ENCODE results near the gene SMTN. TPM values are rescaled to one million over a fixed set of nuclear protein-coding genes. Genes with fewer than 3 reads are reported as not detected.
"Not testable (repeated sequence)": the region's sequence is repeated elsewhere in the genome, so short reads cannot be mapped to it uniquely, and the experiment has no call there.

The SMTN gene
- polyA plus RNA-seq, 1 experiment, result 45.7 TPM

GRCh38 chr22:31062566-31063230 lies 18.4 kb upstream of the SMTN start:
- H3K27me3 ChIP-seq (ENCODE audit: control insufficient read depth, insufficient read depth, low read length), result no peaks in the 10 kb centered on the region
- no peak overlapping the region for H3K4me3 ChIP-seq (ENCODE audit: low read depth, low read length)
- TF ChIP-seq CTCF (IDR thresholded peaks at IDR 0.05; ENCODE audit: insufficient read depth, low read depth, low read length), result no peak
- CTCF ChIA-PET, result interaction anchor here (0.9 to 1.4 kb wide), 2 partner anchors 16 to 21 kb away, joined by 3 to 4 read pairs; no protein-coding TSS in a partner anchor
- DNase-seq (ENCODE audit: low read depth), result no peak
- H3K36me3 ChIP-seq (ENCODE audit: control insufficient read depth, insufficient read depth, low read length), result no peaks in the 10 kb centered on the region
- POLR2A ChIA-PET, result no interaction called here

- Histone ChIP-seq H3K4me3 (ENCODE audit: low read depth, low read length) (no peak overlapping the region), H3K36me3 (ENCODE audit: control insufficient read depth, insufficient read depth, low read length) (no peaks in the 10 kb centered on the region), H3K27me3 (ENCODE audit: control insufficient read depth, insufficient read depth, low read length) (no peaks in the 10 kb centered on the region)
- ChIA-PET POLR2A (interaction anchor here (0.6 kb wide), 1 partner anchor 90 kb away, joined by 6 read pairs; no protein-coding TSS in a partner anchor), CTCF (interaction anchor here (0.6 to 1.2 kb wide), 6 partner anchors 8 to 166 kb away, joined by 3 read pairs; no protein-coding TSS in a partner anchor)
- DNase-seq (ENCODE audit: low read depth), result no peak
- TF ChIP-seq CTCF (IDR thresholded peaks at IDR 0.05; ENCODE audit: insufficient read depth, low read depth, low read length), result no peak
Observed at GRCh38 chr22:31064369-31064768, 16.7 kb upstream of the SMTN start.

GRCh38 chr22:31068970-31069369 lies 12.1 kb upstream of the SMTN start:
- CTCF ChIA-PET, result interaction anchor here (0.7 kb wide), 1 partner anchor 191 kb away, joined by 3 read pairs; no protein-coding TSS in a partner anchor
- DNase-seq (ENCODE audit: low read depth), result no peak
- H3K4me3 ChIP-seq (ENCODE audit: low read depth, low read length), result no peak overlapping the region
- no peak for TF ChIP-seq CTCF (IDR thresholded peaks at IDR 0.05; ENCODE audit: insufficient read depth, low read depth, low read length)
- H3K27me3 ChIP-seq (ENCODE audit: control insufficient read depth, insufficient read depth, low read length), result no peaks in the 10 kb centered on the region
- POLR2A ChIA-PET, result no interaction called here
- H3K36me3 ChIP-seq (ENCODE audit: control insufficient read depth, insufficient read depth, low read length), result no peaks in the 10 kb centered on the region

GRCh38 chr22:31069691-31070314 lies 11.3 kb upstream of the SMTN start:
- H3K4me3 ChIP-seq (ENCODE audit: low read depth, low read length); CTCF ChIA-PET; DNase-seq (ENCODE audit: low read depth); H3K36me3 ChIP-seq (ENCODE audit: control insufficient read depth, insufficient read depth, low read length); H3K27me3 ChIP-seq (ENCODE audit: control insufficient read depth, insufficient read depth, low read length); POLR2A ChIA-PET: not testable (repeated sequence)

- DNase-seq (ENCODE audit: low read depth); POLR2A ChIA-PET: not testable (repeated sequence)
- CTCF ChIA-PET, result interaction anchor here (1.7 kb wide), 1 partner anchor 10 kb away, joined by 4 read pairs; no protein-coding TSS in a partner anchor
Observed at GRCh38 chr22:31073125-31073524, 8.0 kb upstream of the SMTN start.

GRCh38 chr22:31073545-31074145 lies 7.5 kb upstream of the SMTN start:
- DNase-seq (ENCODE audit: low read depth); H3K27me3 ChIP-seq (ENCODE audit: control insufficient read depth, insufficient read depth, low read length); H3K4me3 ChIP-seq (ENCODE audit: low read depth, low read length); H3K36me3 ChIP-seq (ENCODE audit: control insufficient read depth, insufficient read depth, low read length); POLR2A ChIA-PET: not testable (repeated sequence)
- CTCF ChIA-PET, result interaction anchor here (0.7 to 1.7 kb wide), 3 partner anchors 10 to 20 kb away, joined by 3 to 4 read pairs (median 3); no protein-coding TSS in a partner anchor

More at GRCh38 chr22:31073125-31073524, 8.0 kb upstream of the SMTN start:
- H3K4me3 ChIP-seq (ENCODE audit: low read depth, low read length); H3K36me3 ChIP-seq (ENCODE audit: control insufficient read depth, insufficient read depth, low read length); H3K27me3 ChIP-seq (ENCODE audit: control insufficient read depth, insufficient read depth, low read length): not testable (repeated sequence)

All from BJ (cell line).